Activated CD8-positive, alpha-beta memory T cell treated with anti-CD3 and anti-CD28 coated beads for 48 hours (primary cell): ENCODE results near the gene ZSCAN30.
A peak's percentile ranks its signal among the peaks of the same experiment; 100 is the strongest.
"Not testable (repeated sequence)": the region's sequence is repeated elsewhere in the genome, so short reads cannot be mapped to it uniquely, and the experiment has no call there.

Experiments
- DNase-seq, 3 experiments: peaks; one replicate each; pipeline ENCODE4 v3.0.0-alpha.2; 2020; ENCODE audit warnings: low read depth in 2 of 3, low spot score in 2 of 3

ZSCAN30 gene

DNA sequence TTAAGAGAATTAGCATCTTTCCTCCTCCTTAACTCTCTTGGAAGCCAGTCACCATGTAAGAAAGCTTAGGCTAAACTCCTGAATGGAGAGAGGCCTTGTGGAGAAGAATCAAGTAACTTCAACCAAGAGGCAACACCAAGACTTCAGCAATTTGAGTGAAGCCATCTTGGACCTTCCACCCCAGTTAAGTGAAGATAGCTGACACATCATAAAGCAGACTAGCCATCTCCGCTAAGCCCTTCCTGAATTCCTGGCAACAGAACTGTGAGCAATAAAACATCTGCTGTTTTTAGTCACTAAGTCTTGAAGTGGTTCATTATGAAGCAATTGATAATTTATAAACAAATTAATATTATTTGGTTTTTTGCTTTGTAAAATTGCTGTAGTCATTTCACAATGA lies 50.7 kb downstream of the ZSCAN30 start:
- no peak for DNase-seq

DNA sequence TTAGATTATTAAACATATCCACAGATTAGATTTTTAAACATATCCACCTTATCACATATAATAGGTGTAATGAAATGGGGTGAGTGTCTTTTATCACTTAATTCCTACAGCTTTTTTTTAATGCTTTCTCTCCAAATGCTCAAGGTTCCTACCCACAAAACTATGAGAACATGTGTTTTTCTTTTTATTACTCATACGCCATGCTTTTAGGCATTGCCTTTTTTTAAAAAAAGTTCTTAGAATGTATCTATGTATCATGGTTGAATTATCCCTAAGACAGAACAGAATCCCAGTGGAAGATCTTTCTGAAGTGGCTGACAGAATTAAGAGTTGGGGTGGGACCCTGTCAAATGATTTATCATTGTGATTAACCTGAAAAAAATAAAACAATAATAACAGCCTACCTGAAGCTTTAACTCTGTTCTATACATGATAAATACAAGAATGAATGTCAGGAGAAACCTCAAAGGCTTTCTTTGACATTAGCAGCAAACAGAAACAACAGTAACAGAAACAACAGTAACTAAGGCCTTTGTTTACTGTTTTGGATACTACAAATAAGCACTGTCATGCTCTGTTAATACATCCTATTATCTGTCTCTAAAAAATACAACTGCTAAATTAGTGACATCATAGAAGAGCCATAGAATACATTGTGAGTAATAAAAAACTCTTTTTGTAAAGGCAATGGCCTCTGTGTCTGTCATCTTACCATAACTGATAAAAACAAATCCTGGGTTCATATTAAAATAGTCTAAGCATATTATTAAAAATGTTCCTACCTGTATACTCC lies 53.3 kb downstream of the ZSCAN30 start:
- no peak for DNase-seq

DNA sequence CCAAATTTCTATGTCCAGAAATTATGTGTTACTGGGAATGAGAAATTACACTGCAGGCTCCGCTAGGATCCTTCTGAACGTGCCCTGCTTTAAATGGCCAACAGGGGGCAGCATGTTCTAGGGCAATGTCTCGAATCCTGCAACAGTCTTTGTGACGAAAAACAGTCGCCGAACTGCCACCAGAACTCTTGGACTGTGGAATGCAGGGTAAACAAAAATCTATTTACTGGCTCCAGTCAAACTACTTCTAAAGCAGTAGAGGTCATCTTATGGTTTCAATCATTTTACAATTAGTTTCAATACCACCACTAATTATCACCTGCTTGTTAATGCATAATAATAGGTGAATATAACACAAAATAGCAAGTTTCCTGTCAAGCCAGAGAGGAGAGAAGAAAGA lies 59.0 kb downstream of the ZSCAN30 start:
- peak; percentile 23 to 55 (median 34) for DNase-seq

DNA sequence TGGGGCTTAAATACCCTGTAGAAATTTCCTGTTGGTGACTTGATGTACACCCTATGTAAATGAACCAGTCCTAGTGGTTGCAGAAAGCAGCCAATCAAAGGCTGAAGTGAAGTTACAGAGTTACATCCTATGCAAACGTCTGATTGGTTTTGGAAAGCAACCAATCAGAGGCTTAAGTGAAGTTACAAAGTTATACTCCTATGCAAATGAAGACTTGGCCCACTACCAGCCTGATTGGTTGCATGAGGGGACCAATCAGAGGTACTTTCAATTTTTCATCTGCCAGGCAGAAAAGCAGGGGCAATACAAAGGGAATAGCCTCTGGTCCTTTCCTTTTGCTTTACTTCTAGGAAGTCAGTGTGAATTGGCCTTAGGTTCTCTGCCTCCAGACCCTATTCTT lies 62.8 kb downstream of the ZSCAN30 start:
- no peak for DNase-seq

DNA sequence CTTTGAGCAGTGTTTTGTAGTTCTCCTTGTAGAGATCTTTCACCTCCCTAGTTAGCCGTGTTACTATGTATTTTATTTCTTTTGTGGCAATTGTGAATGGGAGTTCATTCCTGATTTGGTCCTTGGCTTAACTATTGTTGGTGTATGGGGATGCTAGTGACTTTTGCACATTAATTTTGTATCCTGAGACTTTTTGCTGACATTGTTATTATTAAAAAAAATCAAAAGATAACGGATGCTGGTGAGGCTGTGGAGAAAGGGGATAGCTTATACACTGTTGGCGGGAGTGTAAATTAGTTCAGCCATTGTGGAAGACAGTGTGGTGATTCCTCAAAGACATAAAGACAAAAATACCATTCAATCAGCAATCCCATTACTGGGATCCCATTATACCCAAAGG lies 66.2 kb downstream of the ZSCAN30 start:
- no peak for DNase-seq

DNA sequence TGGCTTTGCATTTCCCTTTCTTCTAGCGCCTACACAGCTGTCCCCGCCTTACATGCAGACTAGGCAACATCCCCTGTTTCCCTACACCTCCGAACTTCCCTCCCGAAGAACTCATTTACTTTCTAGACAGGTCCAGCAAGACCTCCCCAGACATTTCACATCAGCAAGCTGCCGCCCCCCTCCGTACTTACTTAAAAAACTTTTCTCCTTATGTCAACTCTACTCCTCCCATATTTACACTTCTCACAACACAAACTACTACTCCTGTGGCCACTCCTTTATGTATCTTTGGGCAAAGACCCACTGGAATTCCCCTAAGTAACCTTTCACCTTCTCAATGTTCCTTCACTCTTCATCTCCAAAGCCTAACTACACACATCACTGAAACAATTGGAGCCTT lies 69.6 kb downstream of the ZSCAN30 start:
- DNase-seq = no peak

DNA sequence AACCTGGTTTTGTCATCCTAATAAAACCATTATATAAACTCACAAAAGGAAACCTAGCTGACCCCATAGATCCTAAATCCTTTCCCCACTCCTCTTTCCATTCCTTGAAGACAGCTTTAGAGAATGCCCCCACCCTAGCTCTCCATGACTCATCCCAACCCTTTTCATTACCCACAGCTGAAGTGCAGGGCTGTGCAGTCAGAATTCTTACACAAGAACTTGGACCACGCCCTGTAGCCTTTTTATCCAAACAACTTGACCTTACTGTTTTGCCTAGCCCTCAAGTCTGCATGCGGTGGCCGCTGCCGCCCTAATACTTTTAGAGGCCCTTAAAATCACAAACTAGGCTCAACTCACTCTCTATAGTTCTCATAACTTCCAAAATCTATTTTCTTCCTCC lies 70.7 kb downstream of the ZSCAN30 start:
- not testable (repeated sequence) for DNase-seq

DNA sequence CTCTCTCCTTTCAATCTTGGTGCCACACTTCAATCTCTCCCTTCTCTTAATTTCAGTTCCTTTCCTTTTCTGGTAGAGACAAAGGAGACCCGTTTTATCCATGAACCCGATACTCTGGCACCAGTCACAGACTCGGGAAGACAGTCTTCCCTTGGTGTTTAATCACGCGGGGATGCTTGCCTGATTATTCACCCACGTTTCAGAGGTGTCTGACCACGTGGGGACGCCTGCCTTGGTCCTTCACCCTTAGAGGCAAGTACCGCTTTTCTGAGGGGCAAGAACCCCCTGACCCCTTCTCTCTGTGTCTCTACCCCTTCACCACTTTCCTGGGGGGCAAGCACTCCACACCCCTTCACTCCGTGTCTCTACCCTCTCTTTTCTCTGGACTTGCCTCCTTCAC lies 73.4 kb downstream of the ZSCAN30 start:
- DNase-seq = not testable (repeated sequence)

DNA sequence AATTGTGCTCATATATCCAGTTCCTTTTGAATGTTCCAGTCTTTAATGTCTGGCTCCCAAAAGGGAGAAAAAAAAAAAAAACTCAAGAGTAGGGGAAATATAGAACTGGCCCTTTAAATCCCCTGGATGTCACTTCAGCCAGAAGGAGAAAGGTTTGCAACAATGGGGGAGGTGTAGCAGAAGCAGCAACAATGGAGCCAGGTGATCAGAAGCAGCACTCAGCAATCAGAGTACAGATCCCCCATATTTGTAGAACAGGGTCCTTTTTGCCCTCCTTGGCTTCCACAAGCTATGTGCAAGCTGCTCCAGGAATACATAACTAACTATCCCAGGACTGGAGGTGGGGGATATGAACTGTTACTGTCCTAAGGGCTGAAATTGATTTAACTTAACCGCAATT lies 75.0 kb downstream of the ZSCAN30 start:
- DNase-seq = no peak

DNA sequence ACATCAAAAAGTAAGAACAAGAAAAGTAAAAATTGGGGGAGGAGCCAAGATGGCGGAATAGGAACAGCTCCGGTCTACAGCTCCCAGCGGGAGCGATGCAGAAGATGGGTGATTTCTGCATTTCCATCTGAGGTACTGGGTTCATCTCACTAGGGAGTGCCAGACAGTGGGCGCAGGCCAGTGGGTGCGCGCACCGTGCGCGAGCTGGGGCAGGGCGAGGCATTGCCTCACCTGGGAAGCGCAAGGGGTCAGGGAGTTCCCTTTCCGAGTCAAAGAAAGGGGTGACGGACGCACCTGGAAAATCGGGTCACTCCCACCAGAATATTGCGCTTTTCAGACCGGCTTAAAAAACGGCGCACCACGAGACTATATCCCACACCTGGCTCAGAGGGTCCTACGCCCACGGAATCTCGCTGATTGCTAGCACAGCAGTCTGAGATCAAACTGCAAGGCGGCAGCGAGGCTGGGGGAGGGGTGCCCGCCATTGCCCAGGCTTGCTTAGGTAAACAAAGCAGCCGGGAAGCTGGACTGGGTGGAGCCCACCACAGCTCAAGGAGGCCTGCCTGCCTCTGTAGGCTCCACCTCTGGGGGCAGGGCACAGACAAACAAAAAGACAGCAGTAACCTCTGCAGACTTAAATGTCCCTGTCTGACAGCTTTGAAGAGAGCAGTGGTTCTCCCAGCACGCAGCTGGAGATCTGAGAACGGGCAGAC lies 84.1 kb downstream of the ZSCAN30 start:
- not testable (repeated sequence) for DNase-seq

DNA sequence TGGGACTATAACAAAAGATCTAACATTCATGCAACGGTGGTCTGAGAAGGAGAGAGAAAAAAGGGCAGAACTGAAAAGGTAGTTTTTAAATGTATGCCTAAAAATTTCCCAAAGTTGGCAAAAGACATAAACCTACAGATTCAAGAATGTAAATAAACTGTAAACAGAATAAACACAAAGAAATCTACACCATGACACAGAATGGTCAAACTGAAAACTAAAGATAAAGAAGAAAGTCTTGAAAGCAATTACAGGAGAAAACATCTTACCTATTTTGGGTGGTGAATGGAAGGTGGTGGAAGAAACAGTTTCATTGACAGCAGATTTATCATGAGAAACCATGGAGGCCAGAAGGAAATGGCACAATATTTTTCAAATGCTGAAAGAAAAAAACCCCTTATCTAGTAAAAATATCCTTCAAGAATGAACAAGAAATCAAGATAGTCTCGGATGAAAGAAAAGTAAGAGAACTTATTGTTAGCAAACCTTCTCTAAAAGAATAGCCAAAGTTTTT lies 84.8 kb downstream of the ZSCAN30 start:
- DNase-seq = no peak

DNA sequence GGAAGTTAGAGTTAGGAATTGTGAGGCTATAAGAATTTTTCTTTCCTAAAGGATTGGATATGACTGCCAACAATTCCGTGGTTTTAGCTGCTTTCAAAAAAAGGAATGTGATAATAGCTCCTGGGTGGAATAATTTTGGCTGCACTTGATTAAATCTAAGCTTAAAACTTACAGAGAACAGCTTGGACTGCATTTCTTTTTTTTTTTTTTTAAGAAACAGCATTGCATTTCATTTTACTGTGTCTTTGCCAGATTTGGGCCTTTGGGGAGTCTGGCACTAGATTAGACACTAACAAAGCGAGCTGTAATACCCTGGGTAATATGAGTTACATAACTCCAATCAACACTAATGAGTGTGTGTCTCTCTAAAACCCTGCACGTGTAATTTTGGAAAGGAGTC lies 87.0 kb downstream of the ZSCAN30 start:
- no peak for DNase-seq

DNA sequence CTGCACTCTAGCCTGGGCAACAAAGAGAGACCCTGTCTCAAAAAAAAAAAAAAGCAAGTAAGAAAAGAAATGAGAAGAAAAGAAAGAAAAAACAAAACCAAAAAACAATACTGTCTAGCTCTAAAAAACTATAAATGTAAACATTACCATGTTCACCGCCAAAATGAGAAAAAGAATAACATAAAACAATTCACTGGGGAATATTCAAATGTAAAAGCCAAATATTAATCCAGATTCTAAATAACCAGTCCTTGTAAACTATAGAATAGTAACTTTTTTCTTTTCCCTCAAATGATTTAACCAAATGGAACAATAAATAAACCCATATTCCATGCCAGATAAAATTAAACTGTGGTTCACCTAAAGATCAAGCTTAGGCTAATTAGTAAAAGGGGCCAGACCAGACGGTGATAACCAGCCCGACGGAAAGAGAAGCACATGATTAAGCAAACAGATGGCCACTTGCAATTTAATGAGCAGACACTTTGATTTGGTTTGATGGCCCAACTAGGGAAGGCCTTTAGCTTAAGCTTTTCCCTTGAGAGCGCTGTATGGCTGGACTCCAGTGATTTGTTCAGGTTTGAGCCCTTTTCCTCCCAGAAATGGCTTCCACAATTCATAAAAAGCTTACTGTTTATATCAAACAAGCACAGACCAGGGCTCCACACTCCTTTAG lies 88.6 kb downstream of the ZSCAN30 start:
- no peak for DNase-seq
